HCT116 (cell line): ENCODE measurements around the gene TMEM121B.

Experiments used
- EZH2 ChIP-seq: fragments of 200-600 bp; sonication (generic); IDR thresholded peaks from 2 replicates; pipeline ENCODE4 v1.6.1; 2017; ENCODE audit warnings: antibody characterized with exemption, mixed run types
- POLR2AphosphoS5 ChIP-seq: IDR thresholded peaks from 2 replicates; pipeline ENCODE4 v1.6.1; 2011; ENCODE audit warnings: mild to moderate bottlenecking, low read depth, low read length, moderate library complexity
- RAD21 ChIP-seq: IDR thresholded peaks from 2 replicates; pipeline ENCODE4 v1.6.1; 2012; ENCODE audit warnings: low read depth, mild to moderate bottlenecking
- YY1 ChIP-seq: IDR thresholded peaks from 2 replicates; pipeline ENCODE4 v1.6.1; 2011; ENCODE audit warnings: low read length, low read depth, moderate library complexity, mild to moderate bottlenecking; ENCODE audit not compliant: insufficient replicate concordance; ENCODE audit errors: extremely low read depth
- TF ChIP-seq, protein P1 (sequence below), 3 experiments: fragments of 200-600 bp in 1 of 3; sonication (generic) in 1 of 3; IDR thresholded peaks in 2 of 3; conservative IDR thresholded peaks in 1 of 3; 2 replicates each; pipeline ENCODE4 v1.5.1; 2012 to 2017; ENCODE audit warnings: low read depth in 2 of 3, low read length in 2 of 3, antibody characterized with exemption in 1 of 3, borderline replicate concordance in 1 of 3, control low read depth in 1 of 3, mild to moderate bottlenecking in 1 of 3, mixed read lengths in 1 of 3, mixed run types in 1 of 3, moderate library complexity in 1 of 3; ENCODE audit not compliant: insufficient read depth in 1 of 3

DNA sequence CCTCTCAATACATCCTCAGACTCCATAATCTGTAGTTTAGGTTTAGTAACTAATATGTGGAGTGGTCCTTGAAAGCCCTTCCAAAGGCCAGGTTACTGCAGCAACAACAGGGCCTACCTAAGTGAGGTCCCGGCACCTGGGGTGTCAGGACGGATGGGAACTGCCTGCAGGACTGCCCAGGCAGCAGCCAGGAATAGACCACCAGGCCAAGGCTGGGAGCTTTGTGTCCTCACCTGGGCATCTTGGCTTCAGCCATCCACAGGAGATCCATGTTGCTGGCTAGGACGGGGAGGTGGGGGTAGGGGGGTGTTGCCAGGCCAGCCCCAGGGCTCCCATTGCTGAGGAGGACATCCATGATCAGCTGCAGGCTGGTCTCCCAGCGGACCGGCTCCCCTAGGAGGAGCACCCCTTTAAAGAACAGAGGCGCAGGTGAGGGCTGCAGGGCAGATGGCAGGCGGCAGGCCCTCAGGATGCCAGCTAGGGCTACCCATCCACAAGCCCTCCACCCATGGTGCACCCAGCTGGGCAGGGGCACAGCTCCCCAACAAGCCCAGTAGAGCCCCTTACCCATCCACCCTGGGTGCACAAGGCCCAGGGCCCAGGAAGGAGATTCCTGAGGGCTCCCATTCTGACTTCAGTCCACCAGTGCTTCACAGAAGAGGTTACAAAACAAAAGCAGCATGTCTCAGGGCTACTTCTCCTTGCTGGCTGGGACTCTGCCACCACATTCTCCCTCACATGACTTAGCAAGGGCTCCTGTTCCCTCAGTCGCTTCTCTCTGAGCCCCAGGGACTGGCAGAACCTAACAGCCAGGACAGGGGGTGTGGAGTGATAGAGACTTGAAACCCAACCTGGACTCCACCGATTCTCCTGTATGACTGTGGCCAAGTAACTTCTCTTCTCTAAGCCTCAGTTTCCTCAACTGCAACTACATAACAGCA is 19.9 kb upstream of the TMEM121B start:
- TF ChIP-seq, protein P1, sequence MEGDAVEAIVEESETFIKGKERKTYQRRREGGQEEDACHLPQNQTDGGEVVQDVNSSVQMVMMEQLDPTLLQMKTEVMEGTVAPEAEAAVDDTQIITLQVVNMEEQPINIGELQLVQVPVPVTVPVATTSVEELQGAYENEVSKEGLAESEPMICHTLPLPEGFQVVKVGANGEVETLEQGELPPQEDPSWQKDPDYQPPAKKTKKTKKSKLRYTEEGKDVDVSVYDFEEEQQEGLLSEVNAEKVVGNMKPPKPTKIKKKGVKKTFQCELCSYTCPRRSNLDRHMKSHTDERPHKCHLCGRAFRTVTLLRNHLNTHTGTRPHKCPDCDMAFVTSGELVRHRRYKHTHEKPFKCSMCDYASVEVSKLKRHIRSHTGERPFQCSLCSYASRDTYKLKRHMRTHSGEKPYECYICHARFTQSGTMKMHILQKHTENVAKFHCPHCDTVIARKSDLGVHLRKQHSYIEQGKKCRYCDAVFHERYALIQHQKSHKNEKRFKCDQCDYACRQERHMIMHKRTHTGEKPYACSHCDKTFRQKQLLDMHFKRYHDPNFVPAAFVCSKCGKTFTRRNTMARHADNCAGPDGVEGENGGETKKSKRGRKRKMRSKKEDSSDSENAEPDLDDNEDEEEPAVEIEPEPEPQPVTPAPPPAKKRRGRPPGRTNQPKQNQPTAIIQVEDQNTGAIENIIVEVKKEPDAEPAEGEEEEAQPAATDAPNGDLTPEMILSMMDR (IDR thresholded peaks at IDR 0.05 in 2 of 3, conservative IDR thresholded peaks at IDR 0.05 in 1 of 3; ENCODE audit: borderline replicate concordance in 1 of 3, insufficient read depth in 1 of 3, low read depth in 2 of 3, low read length in 2 of 3), result no peak
- TF ChIP-seq EZH2 (no peak), YY1 (no peak), POLR2AphosphoS5 (no peak), RAD21 (no peak)
